ENCODE results near the gene KCNK6. TPM values are rescaled to one million over a fixed set of nuclear protein-coding genes. Genes with fewer than 3 reads are reported as not detected.
A peak's percentile ranks its signal among the peaks of the same experiment; 100 is the strongest.

Gene KCNK6
- total and polyA plus RNA-seq, 4 donors = 1.2 to 4.6 (median 2.7) TPM

DNA sequence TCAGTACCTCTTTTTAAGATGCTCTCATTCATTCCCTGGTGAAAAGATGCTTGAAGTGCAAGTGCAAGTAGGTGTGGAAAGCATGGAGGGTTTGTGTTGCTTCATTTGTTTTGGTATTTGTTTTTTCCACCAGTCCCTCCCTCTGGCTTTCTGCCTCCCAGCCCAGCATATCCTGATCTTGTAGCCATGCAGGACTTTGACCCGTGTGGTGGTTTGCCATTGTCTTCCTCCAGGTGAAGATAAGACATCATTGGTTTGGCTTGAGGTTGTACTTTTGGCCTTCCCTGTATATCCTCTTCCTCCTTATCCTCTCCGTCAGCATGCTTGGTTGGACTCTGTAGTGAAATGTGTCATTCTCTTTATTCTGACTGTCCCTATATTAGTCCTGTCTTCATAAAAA is 46.1 kb upstream of the KCNK6 start:
- TF ChIP-seq, protein P1, sequence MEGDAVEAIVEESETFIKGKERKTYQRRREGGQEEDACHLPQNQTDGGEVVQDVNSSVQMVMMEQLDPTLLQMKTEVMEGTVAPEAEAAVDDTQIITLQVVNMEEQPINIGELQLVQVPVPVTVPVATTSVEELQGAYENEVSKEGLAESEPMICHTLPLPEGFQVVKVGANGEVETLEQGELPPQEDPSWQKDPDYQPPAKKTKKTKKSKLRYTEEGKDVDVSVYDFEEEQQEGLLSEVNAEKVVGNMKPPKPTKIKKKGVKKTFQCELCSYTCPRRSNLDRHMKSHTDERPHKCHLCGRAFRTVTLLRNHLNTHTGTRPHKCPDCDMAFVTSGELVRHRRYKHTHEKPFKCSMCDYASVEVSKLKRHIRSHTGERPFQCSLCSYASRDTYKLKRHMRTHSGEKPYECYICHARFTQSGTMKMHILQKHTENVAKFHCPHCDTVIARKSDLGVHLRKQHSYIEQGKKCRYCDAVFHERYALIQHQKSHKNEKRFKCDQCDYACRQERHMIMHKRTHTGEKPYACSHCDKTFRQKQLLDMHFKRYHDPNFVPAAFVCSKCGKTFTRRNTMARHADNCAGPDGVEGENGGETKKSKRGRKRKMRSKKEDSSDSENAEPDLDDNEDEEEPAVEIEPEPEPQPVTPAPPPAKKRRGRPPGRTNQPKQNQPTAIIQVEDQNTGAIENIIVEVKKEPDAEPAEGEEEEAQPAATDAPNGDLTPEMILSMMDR (IDR thresholded peaks at IDR 0.05; ENCODE audit: low read depth, low read length, missing input control) = no peak
- TF ChIP-seq HNF4A (conservative IDR thresholded peaks at IDR 0.05) = peak; percentile 19 to 29
- no peaks in the 10 kb centered on the region for H3K9me3 ChIP-seq (ENCODE audit: control insufficient read depth in 4 of 4, low read length in 3 of 4)
- no peak overlapping the region for H3K9ac ChIP-seq (ENCODE audit: low read depth in 1 of 2, low read length in 2 of 2)
- no peak overlapping the region for H3K27ac ChIP-seq (ENCODE audit: low read depth in 1 of 2, low read length in 2 of 2)
- no peak for DNase-seq (ENCODE audit: low spot score)
- WGBS = 60% methylated on average over 2 of the region's 2 CpGs
- H3K27me3 ChIP-seq (ENCODE audit: control insufficient read depth in 4 of 4, insufficient read depth in 4 of 4, low read length in 3 of 4) = no peaks in the 10 kb centered on the region
- no peaks in the 10 kb centered on the region for H3K36me3 ChIP-seq (ENCODE audit: control insufficient read depth in 4 of 4, insufficient read depth in 3 of 4, low read depth in 1 of 4, low read length in 3 of 4)
- no peak overlapping the region for H3K4me3 ChIP-seq (ENCODE audit: low read depth in 1 of 3, low read length in 3 of 3)
- H3K4me1 ChIP-seq (ENCODE audit: control insufficient read depth in 4 of 4, insufficient read depth in 4 of 4, low read length in 3 of 4) = peaks cover 0 to 7% (median 2%) of the 10 kb centered on the region in 4 donors

DNA sequence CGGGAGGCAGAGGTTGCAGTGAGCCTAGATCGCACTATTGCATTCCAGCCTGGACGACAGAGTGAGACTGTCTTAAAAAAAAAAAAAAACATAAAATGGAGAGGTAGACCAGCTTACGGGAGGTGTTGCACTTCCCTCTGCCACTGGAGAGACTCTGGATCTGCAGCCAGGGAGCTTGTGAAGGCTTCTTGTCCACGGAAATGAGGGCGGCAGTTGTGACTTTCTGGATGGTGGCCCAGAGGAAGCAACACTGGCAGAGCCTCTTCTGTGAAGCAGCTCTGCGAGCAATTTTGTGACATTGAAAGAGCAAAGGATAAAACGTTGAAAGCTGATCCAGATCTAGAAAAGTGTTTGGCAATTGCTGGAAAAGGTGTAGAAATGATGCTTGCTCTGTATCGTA is 44.9 kb upstream of the KCNK6 start:
- Histone ChIP-seq H3K9ac (ENCODE audit: low read depth in 1 of 2, low read length in 2 of 2) (no peak overlapping the region), H3K4me1 (ENCODE audit: control insufficient read depth in 4 of 4, insufficient read depth in 4 of 4, low read length in 3 of 4) (peaks cover 0 to 7% (median 2%) of the 10 kb centered on the region in 4 donors)

DNA sequence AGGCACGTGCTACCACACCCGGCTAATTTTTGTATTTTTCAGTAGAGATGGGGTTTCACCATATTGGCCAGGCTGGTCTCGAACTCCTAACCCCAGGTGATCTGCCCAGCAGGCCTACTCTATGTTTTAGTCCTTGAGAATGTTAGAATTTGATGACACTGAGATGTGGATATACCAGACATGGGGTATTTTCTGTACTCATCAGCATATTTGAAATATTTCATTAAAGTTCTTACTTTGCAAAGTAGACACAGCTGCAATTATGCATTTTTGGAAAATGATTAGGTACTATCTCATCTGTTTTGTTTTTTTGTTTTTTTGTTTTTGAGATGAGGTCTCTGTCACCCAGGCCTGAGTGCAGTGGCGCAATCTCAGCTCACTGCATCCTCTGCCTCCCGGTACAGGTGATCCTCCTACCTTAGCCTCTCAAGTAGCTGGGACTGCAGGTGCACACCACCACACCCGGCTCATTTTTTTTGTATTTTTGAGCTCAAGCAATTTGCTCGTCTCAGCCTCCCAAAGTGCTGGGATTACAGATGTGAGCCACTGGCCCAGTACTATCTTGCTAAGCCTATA is 42.6 kb upstream of the KCNK6 start:
- Histone ChIP-seq H3K4me1 (ENCODE audit: control insufficient read depth in 4 of 4, insufficient read depth in 4 of 4, low read length in 3 of 4) (peaks cover 0 to 11% (median 5%) of the 10 kb centered on the region in 4 donors), H3K4me3 (ENCODE audit: low read depth in 1 of 3, low read length in 3 of 3) (no peak overlapping the region), H3K27ac (ENCODE audit: low read depth in 1 of 2, low read length in 2 of 2) (peak overlapping the region in 1 of 2 donors; percentile 5), H3K9ac (ENCODE audit: low read depth in 1 of 2, low read length in 2 of 2) (peak overlapping the region in 1 of 2 donors; percentile 19), H3K9me3 (ENCODE audit: control insufficient read depth in 4 of 4, low read length in 3 of 4) (no peaks in the 10 kb centered on the region), H3K36me3 (ENCODE audit: control insufficient read depth in 4 of 4, insufficient read depth in 3 of 4, low read depth in 1 of 4, low read length in 3 of 4) (no peaks in the 10 kb centered on the region), H3K27me3 (ENCODE audit: control insufficient read depth in 4 of 4, insufficient read depth in 4 of 4, low read length in 3 of 4) (no peaks in the 10 kb centered on the region)
- TF ChIP-seq, protein P2, sequence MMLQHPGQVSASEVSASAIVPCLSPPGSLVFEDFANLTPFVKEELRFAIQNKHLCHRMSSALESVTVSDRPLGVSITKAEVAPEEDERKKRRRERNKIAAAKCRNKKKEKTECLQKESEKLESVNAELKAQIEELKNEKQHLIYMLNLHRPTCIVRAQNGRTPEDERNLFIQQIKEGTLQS (IDR thresholded peaks at IDR 0.05) = no peak
- WGBS = 93% methylated on average over 7 of the region's 7 CpGs
- no peak for DNase-seq (ENCODE audit: low spot score)

More for the DNA sequence above, 44.9 kb upstream of the KCNK6 start:
- H3K4me3 ChIP-seq (ENCODE audit: low read depth in 1 of 3, low read length in 3 of 3) = no peak overlapping the region
- 56% methylated on average over 9 of the region's 9 CpGs for WGBS
- H3K27me3 ChIP-seq (ENCODE audit: control insufficient read depth in 4 of 4, insufficient read depth in 4 of 4, low read length in 3 of 4) = no peaks in the 10 kb centered on the region
- DNase-seq (ENCODE audit: low spot score) = no peak
- H3K36me3 ChIP-seq (ENCODE audit: control insufficient read depth in 4 of 4, insufficient read depth in 3 of 4, low read depth in 1 of 4, low read length in 3 of 4) = no peaks in the 10 kb centered on the region
- no peaks in the 10 kb centered on the region for H3K9me3 ChIP-seq (ENCODE audit: control insufficient read depth in 4 of 4, low read length in 3 of 4)
- TF ChIP-seq HNF4A (conservative IDR thresholded peaks at IDR 0.05) (no peak), RAD21 (IDR thresholded peaks at IDR 0.05) (peak in 1 of 2 donors; percentile 21)
- TF ChIP-seq, protein P3, sequence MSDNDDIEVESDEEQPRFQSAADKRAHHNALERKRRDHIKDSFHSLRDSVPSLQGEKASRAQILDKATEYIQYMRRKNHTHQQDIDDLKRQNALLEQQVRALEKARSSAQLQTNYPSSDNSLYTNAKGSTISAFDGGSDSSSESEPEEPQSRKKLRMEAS (IDR thresholded peaks at IDR 0.05) = no peak
- TF ChIP-seq, protein P4, sequence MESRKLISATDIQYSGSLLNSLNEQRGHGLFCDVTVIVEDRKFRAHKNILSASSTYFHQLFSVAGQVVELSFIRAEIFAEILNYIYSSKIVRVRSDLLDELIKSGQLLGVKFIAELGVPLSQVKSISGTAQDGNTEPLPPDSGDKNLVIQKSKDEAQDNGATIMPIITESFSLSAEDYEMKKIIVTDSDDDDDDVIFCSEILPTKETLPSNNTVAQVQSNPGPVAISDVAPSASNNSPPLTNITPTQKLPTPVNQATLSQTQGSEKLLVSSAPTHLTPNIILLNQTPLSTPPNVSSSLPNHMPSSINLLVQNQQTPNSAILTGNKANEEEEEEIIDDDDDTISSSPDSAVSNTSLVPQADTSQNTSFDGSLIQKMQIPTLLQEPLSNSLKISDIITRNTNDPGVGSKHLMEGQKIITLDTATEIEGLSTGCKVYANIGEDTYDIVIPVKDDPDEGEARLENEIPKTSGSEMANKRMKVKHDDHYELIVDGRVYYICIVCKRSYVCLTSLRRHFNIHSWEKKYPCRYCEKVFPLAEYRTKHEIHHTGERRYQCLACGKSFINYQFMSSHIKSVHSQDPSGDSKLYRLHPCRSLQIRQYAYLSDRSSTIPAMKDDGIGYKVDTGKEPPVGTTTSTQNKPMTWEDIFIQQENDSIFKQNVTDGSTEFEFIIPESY (IDR thresholded peaks at IDR 0.05) = no peak
- H3K27ac ChIP-seq (ENCODE audit: low read depth in 1 of 2, low read length in 2 of 2) = no peak overlapping the region

DNA sequence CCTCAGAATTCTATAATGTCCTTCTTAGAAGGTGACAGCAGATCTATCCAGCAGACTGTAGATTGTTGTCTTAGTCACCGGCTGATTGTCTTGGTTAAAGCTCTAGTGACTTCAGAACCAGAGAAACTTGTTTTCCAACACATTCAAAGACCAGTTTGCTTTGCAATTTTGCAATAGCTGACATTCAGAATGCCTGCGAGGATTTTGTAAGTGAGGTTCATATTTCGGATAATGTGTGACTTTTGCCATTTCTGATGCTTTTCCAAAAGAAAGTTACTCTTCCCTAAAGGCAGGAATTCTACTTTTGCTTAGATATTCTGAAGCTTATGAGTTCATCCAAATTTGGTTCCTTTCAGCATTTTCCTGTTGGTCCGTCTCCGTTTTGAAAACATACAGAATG is 42.1 kb upstream of the KCNK6 start:
- H3K27ac ChIP-seq (ENCODE audit: low read depth in 1 of 2, low read length in 2 of 2) = peak overlapping the region; percentile 5 to 67
- TF ChIP-seq FOXA1 (IDR thresholded peaks at IDR 0.05) = no peak
- no peak for TF ChIP-seq NR2F2 (IDR thresholded peaks at IDR 0.05)
- TF ChIP-seq, protein P3 (IDR thresholded peaks at IDR 0.05) = no peak
- no peak for TF ChIP-seq HNF4G (IDR thresholded peaks at IDR 0.05)
- TF ChIP-seq, protein P1 (IDR thresholded peaks at IDR 0.05; ENCODE audit: low read depth, low read length, missing input control) = no peak
- TF ChIP-seq YY1 (IDR thresholded peaks at IDR 0.05) = no peak
- TF ChIP-seq EGR1 (IDR thresholded peaks at IDR 0.05; ENCODE audit: low read depth in 2 of 2) = no peak
- no peak for TF ChIP-seq RXRA (IDR thresholded peaks at IDR 0.05)
- no peaks in the 10 kb centered on the region for H3K9me3 ChIP-seq (ENCODE audit: control insufficient read depth in 4 of 4, low read length in 3 of 4)
- H3K36me3 ChIP-seq (ENCODE audit: control insufficient read depth in 4 of 4, insufficient read depth in 3 of 4, low read depth in 1 of 4, low read length in 3 of 4) = no peaks in the 10 kb centered on the region
- H3K9ac ChIP-seq (ENCODE audit: low read depth in 1 of 2, low read length in 2 of 2) = peak overlapping the region in 1 of 2 donors; percentile 19
- H3K4me3 ChIP-seq (ENCODE audit: low read depth in 1 of 3, low read length in 3 of 3) = no peak overlapping the region
- 64% methylated on average over 5 of the region's 5 CpGs for WGBS
- H3K27me3 ChIP-seq (ENCODE audit: control insufficient read depth in 4 of 4, insufficient read depth in 4 of 4, low read length in 3 of 4) = no peaks in the 10 kb centered on the region
- peaks cover 0 to 11% (median 5%) of the 10 kb centered on the region in 4 donors for H3K4me1 ChIP-seq (ENCODE audit: control insufficient read depth in 4 of 4, insufficient read depth in 4 of 4, low read length in 3 of 4)
- no peak for DNase-seq (ENCODE audit: low spot score)
